H9 (cell line): ENCODE data around the gene TMEM91. TPM values are rescaled to one million over a fixed set of nuclear protein-coding genes. Genes with fewer than 3 reads are reported as not detected.

Source experiments
- DNase-seq: peaks from one replicate; pipeline ENCODE4 v3.0.0-alpha.2; 2017
- H2AFZ ChIP-seq: one replicate; pipeline ENCODE4 v1.6.1; 2013; ENCODE audit warnings: mild to moderate bottlenecking, low read length, control low read depth, moderate library complexity
- H2AK5ac ChIP-seq: 2 replicates; pipeline ENCODE4 v1.6.1; 2013; ENCODE audit warnings: low read length, control low read depth, mixed read lengths; ENCODE audit not compliant: insufficient read length
- H2BK120ac ChIP-seq: one replicate; pipeline ENCODE4 v1.6.1; 2013; ENCODE audit warnings: low read depth, mild to moderate bottlenecking, low read length, control low read depth, inconsistent platforms; ENCODE audit not compliant: poor library complexity, severe bottlenecking
- H2BK12ac ChIP-seq: 2 replicates; pipeline ENCODE4 v1.6.1; 2013; ENCODE audit warnings: low read length, control low read depth, mixed read lengths, low read depth; ENCODE audit not compliant: insufficient read length
- H2BK15ac ChIP-seq: 2 replicates; pipeline ENCODE4 v1.6.1; 2013; ENCODE audit warnings: low read depth, low read length, control low read depth
- H2BK20ac ChIP-seq: one replicate; pipeline ENCODE4 v1.6.1; 2013; ENCODE audit warnings: low read depth, mild to moderate bottlenecking, low read length, control low read depth, inconsistent platforms; ENCODE audit not compliant: poor library complexity, severe bottlenecking
- H2BK5ac ChIP-seq: 2 replicates; pipeline ENCODE4 v1.6.1; 2013; ENCODE audit warnings: low read length, control low read depth, mixed read lengths; ENCODE audit not compliant: insufficient read length
- H3K14ac ChIP-seq: 2 replicates; pipeline ENCODE4 v1.6.1; 2013; ENCODE audit warnings: low read length, control low read depth; ENCODE audit not compliant: insufficient read depth
- H3K18ac ChIP-seq: 2 replicates; pipeline ENCODE4 v1.6.1; 2013; ENCODE audit warnings: low read depth, mild to moderate bottlenecking, mixed read lengths, low read length, control low read depth; ENCODE audit not compliant: insufficient read length
- H3K23ac ChIP-seq: 2 replicates; pipeline ENCODE4 v1.6.1; 2013; ENCODE audit warnings: low read length, control low read depth, mixed read lengths, low read depth; ENCODE audit not compliant: insufficient read length
- H3K23me2 ChIP-seq: 2 replicates; pipeline ENCODE4 v1.6.1; 2013; ENCODE audit warnings: low read depth, mild to moderate bottlenecking, mixed read lengths, low read length, control low read depth; ENCODE audit not compliant: insufficient read length, poor library complexity, severe bottlenecking
- H3K27ac ChIP-seq: 2 replicates; pipeline ENCODE4 v1.5.1; 2013; ENCODE audit warnings: low read length, control low read depth, mixed read lengths, low read depth; ENCODE audit not compliant: insufficient read length
- H3K27me3 ChIP-seq: 2 replicates; pipeline ENCODE4 v1.6.1; 2013; ENCODE audit warnings: low read length, control low read depth, inconsistent platforms; ENCODE audit not compliant: insufficient read depth
- H3K4ac ChIP-seq: 2 replicates; pipeline ENCODE4 v1.6.1; 2013; ENCODE audit warnings: low read depth, mild to moderate bottlenecking, control low read depth, inconsistent platforms, low read length, moderate library complexity
- H3K4me1 ChIP-seq: 2 replicates; pipeline ENCODE4 v1.6.1; 2013; ENCODE audit warnings: low read length, control low read depth, inconsistent platforms; ENCODE audit not compliant: insufficient read depth
- H3K4me2 ChIP-seq: 2 replicates; pipeline ENCODE4 v1.6.1; 2013; ENCODE audit warnings: low read length, control low read depth, mixed read lengths; ENCODE audit not compliant: insufficient read length, insufficient read depth
- H3K56ac ChIP-seq: 2 replicates; pipeline ENCODE4 v1.6.1; 2013; ENCODE audit warnings: low read depth, mild to moderate bottlenecking, mixed read lengths, low read length, control low read depth; ENCODE audit not compliant: insufficient read length
- H3K79me1 ChIP-seq: 2 replicates; pipeline ENCODE4 v1.6.1; 2013; ENCODE audit warnings: low read depth, mild to moderate bottlenecking, moderate library complexity, low read length, control low read depth, inconsistent platforms; ENCODE audit not compliant: insufficient read depth, poor library complexity, severe bottlenecking
- H3K79me2 ChIP-seq: 2 replicates; pipeline ENCODE4 v1.6.1; 2013; ENCODE audit warnings: low read length, control low read depth, inconsistent platforms; ENCODE audit not compliant: insufficient read depth
- H3K9ac ChIP-seq: 2 replicates; pipeline ENCODE4 v1.6.1; 2013; ENCODE audit warnings: low read length, control low read depth, mixed read lengths; ENCODE audit not compliant: insufficient read length; ENCODE audit errors: extremely low read depth
- H3K9me3 ChIP-seq: one replicate; pipeline ENCODE4 v1.6.1; 2013; ENCODE audit warnings: low read depth, low read length, inconsistent platforms; ENCODE audit not compliant: control insufficient read depth
- H3T11ph ChIP-seq: one replicate; pipeline ENCODE4 v1.6.1; 2013; ENCODE audit warnings: mild to moderate bottlenecking, low read length, control low read depth, inconsistent platforms
- H4K20me1 ChIP-seq: one replicate; pipeline ENCODE4 v1.6.1; 2013; ENCODE audit not compliant: control insufficient read depth, insufficient read length, insufficient read depth
- H4K5ac ChIP-seq: 2 replicates; pipeline ENCODE4 v1.6.1; 2013; ENCODE audit warnings: low read depth, mild to moderate bottlenecking, mixed read lengths, low read length, control low read depth; ENCODE audit not compliant: insufficient read length
- H4K8ac ChIP-seq: replicated peaks from 2 replicates; pipeline ENCODE4 v1.6.1; 2013; ENCODE audit warnings: low read length, control low read depth, mixed read lengths, low read depth; ENCODE audit not compliant: insufficient read length
- H4K91ac ChIP-seq: 2 replicates; pipeline ENCODE4 v1.6.1; 2013; ENCODE audit warnings: low read depth, mild to moderate bottlenecking, moderate library complexity, mixed read lengths, low read length, control low read depth; ENCODE audit not compliant: insufficient read length
- H3K27ac Mint-ChIP-seq, 3 experiments: 2 replicates in 2 of 3; 3 replicates in 1 of 3; pipeline ENCODE4 v1.8.0; 2020 to 2021; ENCODE audit warnings: mixed read lengths in 3 of 3, mild to moderate bottlenecking in 1 of 3, moderate library complexity in 1 of 3
- H3K27me3 Mint-ChIP-seq: 2 replicates; pipeline ENCODE4 v1.8.0; 2021; ENCODE audit warnings: low read depth, mild to moderate bottlenecking, moderate library complexity, mixed read lengths
- H3K36me3 Mint-ChIP-seq, 3 experiments: 2 replicates in 2 of 3; 3 replicates in 1 of 3; pipeline ENCODE4 v1.8.0; 2020 to 2021; ENCODE audit warnings: low read depth in 3 of 3, mixed read lengths in 3 of 3; ENCODE audit not compliant: insufficient read depth in 1 of 3
- H3K4me1 Mint-ChIP-seq, 2 experiments: 2 replicates each; pipeline ENCODE4 v1.8.0; 2020; ENCODE audit warnings: mixed read lengths in 2 of 2
- H3K4me3 Mint-ChIP-seq, 2 experiments: 2 replicates in 1 of 2; 3 replicates in 1 of 2; pipeline ENCODE4 v1.8.0; 2020 to 2021; ENCODE audit warnings: mild to moderate bottlenecking in 2 of 2, mixed read lengths in 2 of 2, moderate library complexity in 1 of 2
- H3K9me3 Mint-ChIP-seq, 2 experiments: 2 replicates in 1 of 2; 3 replicates in 1 of 2; pipeline ENCODE4 v1.8.0; 2020; ENCODE audit warnings: mild to moderate bottlenecking in 2 of 2, mixed read lengths in 2 of 2, moderate library complexity in 1 of 2
- CTCF ChIP-seq: fragments of 200-600 bp; sonication (generic); conservative IDR thresholded peaks from 3 replicates; pipeline ENCODE4 v1.8.0; 2021; ENCODE audit warnings: antibody characterized with exemption, mild to moderate bottlenecking
- WGBS: extraction: QIAGEN DNeasy Blood & Tissue Kit; methylation state at CpG from one replicate; pipeline ENCODE4 v1.1.7; 2013; ENCODE audit warnings: missing lambda C conversion rate, low lambda C conversion rate, mixed read lengths; ENCODE audit not compliant: insufficient read length; ENCODE audit errors: extremely low coverage; 5-methylcytosine and 5-hydroxymethylcytosine counted together
- total RNA-seq: library from RNA; stranded (reverse); gene quantifications from 2 replicates; pipeline ENCODE4 v1.2.1, GENCODE V29; 2021

TMEM91 gene
- total RNA-seq, 1 experiment from 2014 or later = 5.7 TPM

- Histone ChIP-seq H3K23ac (no peak overlapping the region), H3K79me1 (no peaks in the 10 kb centered on the region), H2AFZ (no peak overlapping the region), H3K23me2 (peaks cover 4% of the 10 kb centered on the region), H4K20me1 (no peaks in the 10 kb centered on the region), H3K14ac (no peak overlapping the region), H3T11ph (no peak overlapping the region), H2BK20ac (no peak overlapping the region), H3K27ac (no peak overlapping the region), H2BK12ac (no peak overlapping the region), H3K4me2 (no peak overlapping the region), H4K8ac (no peak overlapping the region), H3K18ac (no peak overlapping the region), H3K9ac (no peak overlapping the region), H3K9me3 (no peaks in the 10 kb centered on the region), H3K79me2 (no peaks in the 10 kb centered on the region), H3K4ac (no peak overlapping the region), H3K56ac (no peak overlapping the region), H2BK5ac (no peak overlapping the region), H2BK15ac (no peak overlapping the region), H3K4me1 (no peaks in the 10 kb centered on the region), H2BK120ac (no peak overlapping the region), H3K27me3 (no peaks in the 10 kb centered on the region), H2AK5ac (no peak overlapping the region), H4K5ac (no peak overlapping the region), H4K91ac (no peak overlapping the region)
- no peaks in the 10 kb centered on the region for H3K27me3 Mint-ChIP-seq
- no CpG with 5 or more reads among the region's 12 CpGs for WGBS
- no peak for TF ChIP-seq CTCF
- DNase-seq = no peak
- peaks cover 11% of the 10 kb centered on the region in 2 experiments for H3K4me1 Mint-ChIP-seq
- peaks cover 2 to 55% (median 22%) of the 10 kb centered on the region in 3 experiments; a peak in 5 of 7 replicates for H3K36me3 Mint-ChIP-seq
- no peaks in the 10 kb centered on the region; a peak in 1 of 5 replicates for H3K9me3 Mint-ChIP-seq
- no peak overlapping the region for H3K4me3 Mint-ChIP-seq
- peak overlapping the region in 1 of 3 experiments; percentile 22; a peak in 1 of 7 replicates for H3K27ac Mint-ChIP-seq
Observed at GRCh38 chr19:41392775-41393174, 16.4 kb downstream of the TMEM91 start.
